ENCODE results near the gene ATP8B1.

DNA sequence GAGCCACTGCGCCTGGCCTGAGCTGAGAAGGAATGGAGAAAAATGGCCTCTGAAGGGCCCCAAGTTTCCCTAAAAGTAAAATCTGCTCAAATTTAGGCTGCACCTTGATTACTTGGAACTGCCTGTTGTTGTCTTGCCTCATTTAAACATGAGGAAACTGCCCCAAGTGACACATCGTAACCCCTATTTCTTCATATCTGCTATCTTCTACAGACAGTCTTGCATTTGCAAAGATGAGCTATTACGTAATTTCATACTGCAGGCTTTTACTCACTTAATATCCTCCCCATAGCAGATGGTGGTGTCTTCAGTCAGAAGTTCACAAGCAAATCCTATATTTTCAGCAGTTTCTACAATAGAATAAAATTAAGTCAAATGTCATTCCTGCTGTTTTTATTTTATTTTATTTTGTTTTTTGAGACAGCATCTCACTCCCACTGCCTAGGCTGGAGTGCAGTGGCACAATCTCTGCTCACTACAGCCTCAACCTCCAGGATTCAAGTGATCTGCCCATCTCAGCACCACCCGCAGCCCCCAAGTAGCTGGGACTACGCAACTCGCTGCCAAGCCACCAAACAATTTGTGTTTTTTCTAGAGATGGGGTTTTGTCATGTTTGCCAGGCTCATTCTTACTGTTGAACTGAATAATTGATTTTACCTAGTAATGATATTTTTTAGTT, 136.2 kb downstream of the ATP8B1 start:
- TF ChIP-seq, protein P1, sequence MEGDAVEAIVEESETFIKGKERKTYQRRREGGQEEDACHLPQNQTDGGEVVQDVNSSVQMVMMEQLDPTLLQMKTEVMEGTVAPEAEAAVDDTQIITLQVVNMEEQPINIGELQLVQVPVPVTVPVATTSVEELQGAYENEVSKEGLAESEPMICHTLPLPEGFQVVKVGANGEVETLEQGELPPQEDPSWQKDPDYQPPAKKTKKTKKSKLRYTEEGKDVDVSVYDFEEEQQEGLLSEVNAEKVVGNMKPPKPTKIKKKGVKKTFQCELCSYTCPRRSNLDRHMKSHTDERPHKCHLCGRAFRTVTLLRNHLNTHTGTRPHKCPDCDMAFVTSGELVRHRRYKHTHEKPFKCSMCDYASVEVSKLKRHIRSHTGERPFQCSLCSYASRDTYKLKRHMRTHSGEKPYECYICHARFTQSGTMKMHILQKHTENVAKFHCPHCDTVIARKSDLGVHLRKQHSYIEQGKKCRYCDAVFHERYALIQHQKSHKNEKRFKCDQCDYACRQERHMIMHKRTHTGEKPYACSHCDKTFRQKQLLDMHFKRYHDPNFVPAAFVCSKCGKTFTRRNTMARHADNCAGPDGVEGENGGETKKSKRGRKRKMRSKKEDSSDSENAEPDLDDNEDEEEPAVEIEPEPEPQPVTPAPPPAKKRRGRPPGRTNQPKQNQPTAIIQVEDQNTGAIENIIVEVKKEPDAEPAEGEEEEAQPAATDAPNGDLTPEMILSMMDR (conservative IDR thresholded peaks at IDR 0.05; ENCODE audit: low read depth in 2 of 2) = no peak
- TF ChIP-seq EZH2 (IDR thresholded peaks at IDR 0.05; ENCODE audit: low read depth, unreplicated experiment) = no peak
- no peak for TF ChIP-seq EZH2phosphoT487 (IDR thresholded peaks at IDR 0.05; ENCODE audit: unreplicated experiment)
